Left lung (tissue), 10 donors: Measurements from ENCODE around the gene CD109. TPM values are rescaled to one million over a fixed set of nuclear protein-coding genes. Genes with fewer than 3 reads are reported as not detected.

ENCODE experiments used
- ATAC-seq: fragments of 200-7000 bp; cut with Tn5 transposase; one replicate; pipeline ENCODE4 v1.9.1; 2020; ENCODE audit warnings: moderate library complexity
- DNase-seq, 4 donors: peaks; one replicate each; pipeline ENCODE4 v3.0.0-alpha.2; 2013 to 2020
- H3K27ac ChIP-seq, 2 donors: fragments of 200-600 bp; sonication (generic) in 1 of 2; one replicate each; pipeline versions ENCODE4 v1.5.0 to v1.8.0; 2020 to 2021
- H3K27me3 ChIP-seq, 2 donors: fragments of 200-600 bp; sonication (generic) in 1 of 2; one replicate each; pipeline versions ENCODE4 v1.5.0 to v1.8.0; 2020 to 2021
- H3K36me3 ChIP-seq, 2 donors: fragments of 200-600 bp; sonication (generic) in 1 of 2; one replicate each; pipeline versions ENCODE4 v1.5.0 to v1.8.0; 2020 to 2021
- H3K4me1 ChIP-seq, 2 donors: fragments of 200-600 bp; one replicate each; pipeline ENCODE4 v1.8.0; 2021
- H3K4me3 ChIP-seq, 2 donors: fragments of 200-600 bp; sonication (generic) in 1 of 2; one replicate each; pipeline versions ENCODE4 v1.5.0 to v1.8.0; 2020 to 2021; ENCODE audit warnings: mild to moderate bottlenecking in 1 of 2
- H3K9me3 ChIP-seq, 2 donors: fragments of 200-600 bp; sonication (generic) in 1 of 2; one replicate each; pipeline versions ENCODE4 v1.5.0 to v1.8.0; 2020 to 2021
- CTCF ChIP-seq, 2 donors: fragments of 200-600 bp; sonication (generic) in 1 of 2; IDR thresholded peaks; one replicate each; pipeline versions ENCODE4 v1.5.0 to v1.8.0; 2021; ENCODE audit warnings: antibody characterized with exemption in 2 of 2
- intact Hi-C, 2 donors: fragments of 100-400 bp; cut with DNase I; formaldehyde crosslinking; loops; one replicate each; pipeline versions ENCODE4 v1.11.2 to v1.14.2; 2022
- polyA plus RNA-seq, 6 donors: library from polyadenylated mRNA; unstranded; fragments of 120-200 nt; gene quantifications; one replicate each; pipeline ENCODE4 v1.2.1, GENCODE V29; 2013; ENCODE audit not compliant: insufficient read length in 6 of 6
- total RNA-seq, 2 donors: library from RNA; stranded (reverse); fragmentation: NEBNext Ultra II Directional; extraction: Animal tissue kit (Norgen Biotek cat#: 25700); gene quantifications; one replicate each; pipeline ENCODE4 v1.2.1, GENCODE V29; 2021
- donor health status: DM: no; HTN: yes; CAD: no.
- donor health status: DM: no; HTN: no; CAD: no.

CD109 gene
- total and polyA plus RNA-seq, 8 donors = 13.8 to 27.8 (median 20.6) TPM

GRCh38 chr6:73784726-73785505, 88.9 kb downstream of the CD109 start:
- Histone ChIP-seq H3K27me3 (no peaks in the 10 kb centered on the region), H3K27ac (no peak overlapping the region), H3K4me3 (no peak overlapping the region), H3K36me3 (no peaks in the 10 kb centered on the region), H3K4me1 (no peaks in the 10 kb centered on the region), H3K9me3 (no peaks in the 10 kb centered on the region)
- no peak for TF ChIP-seq CTCF (IDR thresholded peaks at IDR 0.05)
- ATAC-seq = no peak
- intact Hi-C loops = no loop called here
- no peak for DNase-seq

- H3K36me3 ChIP-seq = no peaks in the 10 kb centered on the region
- DNase-seq (no peak), ATAC-seq (no peak)
- no peak overlapping the region for H3K27ac ChIP-seq
- no peak for TF ChIP-seq CTCF (IDR thresholded peaks at IDR 0.05)
- no peaks in the 10 kb centered on the region for H3K4me1 ChIP-seq
- H3K9me3 ChIP-seq = no peaks in the 10 kb centered on the region
- no peak overlapping the region for H3K4me3 ChIP-seq
- H3K27me3 ChIP-seq = no peaks in the 10 kb centered on the region
- intact Hi-C loops = no loop called here
Measured at GRCh38 chr6:73790574-73790973, 94.6 kb downstream of the CD109 start.

- intact Hi-C loops = no loop called here
- no peak for TF ChIP-seq CTCF (IDR thresholded peaks at IDR 0.05)
- Histone ChIP-seq H3K4me1 (no peaks in the 10 kb centered on the region), H3K4me3 (no peak overlapping the region), H3K27ac (no peak overlapping the region), H3K27me3 (no peaks in the 10 kb centered on the region), H3K36me3 (no peaks in the 10 kb centered on the region), H3K9me3 (no peaks in the 10 kb centered on the region)
- DNase-seq (no peak), ATAC-seq (no peak)
Measured at GRCh38 chr6:73791336-73791735, 95.3 kb downstream of the CD109 start.

- H3K4me3 ChIP-seq = no peak overlapping the region
- intact Hi-C loops = no loop called here
Measured at GRCh38 chr6:73792738-73793137, 96.7 kb downstream of the CD109 start.

GRCh38 chr6:73796881-73797280, 100.9 kb downstream of the CD109 start:
- no peak overlapping the region for H3K4me3 ChIP-seq
- intact Hi-C loops = no loop called here
- H3K36me3 ChIP-seq = no peaks in the 10 kb centered on the region
- DNase-seq = no peak
- no peak for TF ChIP-seq CTCF (IDR thresholded peaks at IDR 0.05)
- H3K27ac ChIP-seq = no peak overlapping the region
- no peaks in the 10 kb centered on the region for H3K4me1 ChIP-seq
- ATAC-seq = no peak
- H3K9me3 ChIP-seq = no peaks in the 10 kb centered on the region
- no peaks in the 10 kb centered on the region for H3K27me3 ChIP-seq

More at GRCh38 chr6:73792738-73793137, 96.7 kb downstream of the CD109 start:
- no peaks in the 10 kb centered on the region for H3K9me3 ChIP-seq
- no peak overlapping the region for H3K27ac ChIP-seq
- no peak for DNase-seq
- no peaks in the 10 kb centered on the region for H3K36me3 ChIP-seq
- no peaks in the 10 kb centered on the region for H3K4me1 ChIP-seq
- ATAC-seq = no peak
- no peaks in the 10 kb centered on the region for H3K27me3 ChIP-seq
- TF ChIP-seq CTCF (IDR thresholded peaks at IDR 0.05) = no peak
